Measurements from ENCODE around the gene DNMT1.
A peak's percentile ranks its signal among the peaks of the same experiment; 100 is the strongest.

The DNMT1 gene

GRCh38 chr19:10112037-10112761 lies 82.6 kb downstream of the DNMT1 start:
- no peak for DNase-seq

GRCh38 chr19:10111405-10111811 lies 83.3 kb downstream of the DNMT1 start, which contains the start of gene P2RY11:
TSS of gene P2RY11 (plus strand) at chr19:10111693. CDS start at chr19:10111722, 29 bp downstream.
- no peak for DNase-seq

GRCh38 chr19:10110972-10111317 lies 83.8 kb downstream of the DNMT1 start:
- DNase-seq: no peak

- no peak for DNase-seq
Observed at GRCh38 chr19:10110076-10110971, 84.4 kb downstream of the DNMT1 start.

GRCh38 chr19:10109528-10109927 lies 85.2 kb downstream of the DNMT1 start:
- DNase-seq: no peak

- DNase-seq: no peak
Observed at GRCh38 chr19:10107817-10108367, 86.9 kb downstream of the DNMT1 start.

- no peak for DNase-seq
Observed at GRCh38 chr19:10107254-10107653, 87.5 kb downstream of the DNMT1 start.

GRCh38 chr19:10106100-10106936 lies 88.4 kb downstream of the DNMT1 start, which contains the start of gene PPAN:
TSS of gene PPAN (plus strand) at chr19:10106362. CDS start at chr19:10106395, 33 bp downstream.
- peak; percentile 98 for DNase-seq

- DNase-seq: no peak
Observed at GRCh38 chr19:10105509-10106099, 89.1 kb downstream of the DNMT1 start.

- DNase-seq: peak; percentile 35
Observed at GRCh38 chr19:10104665-10105508, 89.9 kb downstream of the DNMT1 start.

GRCh38 chr19:10104130-10104513 lies 90.6 kb downstream of the DNMT1 start:
- DNase-seq: no peak

GRCh38 chr19:10102787-10103236 lies 91.9 kb downstream of the DNMT1 start:
- no peak for DNase-seq

- no peak for DNase-seq
Observed at GRCh38 chr19:10100163-10100785, 94.5 kb downstream of the DNMT1 start.

GRCh38 chr19:10096615-10096963 lies 98.2 kb downstream of the DNMT1 start:
- no peak for DNase-seq

- DNase-seq: peak; percentile 91
Observed at GRCh38 chr19:10095948-10096614, 98.7 kb downstream of the DNMT1 start.

- DNase-seq: no peak
Observed at GRCh38 chr19:10095622-10095947, 99.2 kb downstream of the DNMT1 start.

GRCh38 chr19:10093295-10094186 lies 101.2 kb downstream of the DNMT1 start:
- no peak for DNase-seq

GRCh38 chr19:10092648-10093294 lies 102.0 kb downstream of the DNMT1 start:
- no peak for DNase-seq
